ENCODE results near the gene TGFB1I1.

TGFB1I1 gene

GRCh38 chr16:31471241-31471874 lies 594 bp upstream of the TGFB1I1 start:
- no peak overlapping the region for H3K9ac ChIP-seq
- peaks cover 14% of the 10 kb centered on the region for H3K4me1 ChIP-seq
- peak overlapping the region; percentile 29 for H3K27ac ChIP-seq
- no peaks in the 10 kb centered on the region for H3K27me3 ChIP-seq (ENCODE audit: control insufficient read depth, insufficient read depth, low read length)
- no peaks in the 10 kb centered on the region for H3K79me2 ChIP-seq
- peak overlapping the region; percentile 39 for H3K4me3 ChIP-seq (ENCODE audit: low read depth, low read length)
- peak overlapping the region; percentile 78 for H2AFZ ChIP-seq
- peak overlapping the region; percentile 62 for H3K4me2 ChIP-seq (ENCODE audit: low read length)
- no peak for TF ChIP-seq CTCF (IDR thresholded peaks at IDR 0.05)
- H3K36me3 ChIP-seq (ENCODE audit: control insufficient read depth, insufficient read depth, low read length) = no peaks in the 10 kb centered on the region
- H3K9me3 ChIP-seq (ENCODE audit: control insufficient read depth, low read length) = no peaks in the 10 kb centered on the region

- peak; percentile 74 for TF ChIP-seq CTCF (IDR thresholded peaks at IDR 0.05)
- H3K79me2 ChIP-seq = no peaks in the 10 kb centered on the region
- no peaks in the 10 kb centered on the region for H3K9me3 ChIP-seq (ENCODE audit: control insufficient read depth, low read length)
- H3K36me3 ChIP-seq (ENCODE audit: control insufficient read depth, insufficient read depth, low read length) = no peaks in the 10 kb centered on the region
- H3K4me2 ChIP-seq (ENCODE audit: low read length) = peak overlapping the region; percentile 72
- H3K4me1 ChIP-seq = peaks cover 15% of the 10 kb centered on the region
- H3K27ac ChIP-seq = peak overlapping the region; percentile 66
- H3K4me3 ChIP-seq (ENCODE audit: low read depth, low read length) = peak overlapping the region; percentile 58
- no peak overlapping the region for H3K9ac ChIP-seq
- H2AFZ ChIP-seq = peak overlapping the region; percentile 99
- no peaks in the 10 kb centered on the region for H3K27me3 ChIP-seq (ENCODE audit: control insufficient read depth, insufficient read depth, low read length)
Observed at GRCh38 chr16:31472709-31473203, 804 bp downstream of the TGFB1I1 start.

GRCh38 chr16:31473264-31473984 lies 1.5 kb downstream of the TGFB1I1 start:
- no peak overlapping the region for H3K9ac ChIP-seq
- H3K79me2 ChIP-seq = no peaks in the 10 kb centered on the region
- no peaks in the 10 kb centered on the region for H3K27me3 ChIP-seq (ENCODE audit: control insufficient read depth, insufficient read depth, low read length)
- H3K4me1 ChIP-seq = peaks cover 19% of the 10 kb centered on the region
- no peaks in the 10 kb centered on the region for H3K36me3 ChIP-seq (ENCODE audit: control insufficient read depth, insufficient read depth, low read length)
- peak overlapping the region; percentile 26 for H2AFZ ChIP-seq
- TF ChIP-seq CTCF (IDR thresholded peaks at IDR 0.05) = no peak
- no peaks in the 10 kb centered on the region for H3K9me3 ChIP-seq (ENCODE audit: control insufficient read depth, low read length)
- no peak overlapping the region for H3K27ac ChIP-seq
- peak overlapping the region; percentile 58 for H3K4me3 ChIP-seq (ENCODE audit: low read depth, low read length)
- H3K4me2 ChIP-seq (ENCODE audit: low read length) = peak overlapping the region; percentile 72

GRCh38 chr16:31474173-31474714 lies 2.3 kb downstream of the TGFB1I1 start:
- TF ChIP-seq CTCF (IDR thresholded peaks at IDR 0.05) = no peak
- Histone ChIP-seq H3K9ac (no peak overlapping the region), H3K4me2 (ENCODE audit: low read length) (no peak overlapping the region), H3K36me3 (ENCODE audit: control insufficient read depth, insufficient read depth, low read length) (no peaks in the 10 kb centered on the region), H3K4me1 (peaks cover 19% of the 10 kb centered on the region), H3K27me3 (ENCODE audit: control insufficient read depth, insufficient read depth, low read length) (no peaks in the 10 kb centered on the region), H3K79me2 (no peaks in the 10 kb centered on the region), H3K4me3 (ENCODE audit: low read depth, low read length) (no peak overlapping the region), H3K9me3 (ENCODE audit: control insufficient read depth, low read length) (no peaks in the 10 kb centered on the region), H3K27ac (no peak overlapping the region), H2AFZ (no peak overlapping the region)

Data from parathyroid adenoma (tissue), 2 donors.